Left forelimb (tissue), 1 donor: Measurements from ENCODE around the gene PNLIPRP2.

Experiments used
- DNase-seq: peaks from one replicate; pipeline ENCODE4 v3.0.0-alpha.2; 2018; ENCODE audit warnings: low spot score

Gene PNLIPRP2

GRCh38 chr10:116620423-116621400 is at the start of gene PNLIPRP2:
Gene PNLIPRP2, plus strand, starts transcription at chr10:116620953.
- DNase-seq = no peak

- no peak for DNase-seq
These were observed 46.0 kb upstream of the PNLIPRP2 start for GRCh38 chr10:116574797-116575196.

- DNase-seq = no peak
These were observed 32.7 kb upstream of the PNLIPRP2 start for GRCh38 chr10:116587878-116588591.

- DNase-seq = no peak
These were observed 31.8 kb upstream of the PNLIPRP2 start for GRCh38 chr10:116588995-116589394.

GRCh38 chr10:116589926-116590325 is 30.8 kb upstream of the PNLIPRP2 start:
- no peak for DNase-seq

GRCh38 chr10:116590590-116591444 is 29.9 kb upstream of the PNLIPRP2 start, which contains the start of gene PNLIPRP1:
Gene PNLIPRP1, plus strand, starts transcription at chr10:116590959. Its CDS starts 171 bp downstream, at chr10:116591130.
- DNase-seq = no peak

- DNase-seq = no peak
These were observed 27.5 kb upstream of the PNLIPRP2 start for GRCh38 chr10:116593139-116593740.

- no peak for DNase-seq
These were observed 26.2 kb upstream of the PNLIPRP2 start for GRCh38 chr10:116594525-116595035.

- no peak for DNase-seq
These were observed 24.7 kb upstream of the PNLIPRP2 start for GRCh38 chr10:116596062-116596461.

GRCh38 chr10:116597543-116597942 is 23.2 kb upstream of the PNLIPRP2 start:
- no peak for DNase-seq

GRCh38 chr10:116598329-116598728 is 22.4 kb upstream of the PNLIPRP2 start:
- DNase-seq = no peak

- DNase-seq = no peak
These were observed 20.8 kb upstream of the PNLIPRP2 start for GRCh38 chr10:116599991-116600390.

- no peak for DNase-seq
These were observed 17.9 kb upstream of the PNLIPRP2 start for GRCh38 chr10:116602648-116603400.

- DNase-seq = no peak
These were observed 14.7 kb upstream of the PNLIPRP2 start for GRCh38 chr10:116606061-116606483.

GRCh38 chr10:116607336-116607735 is 13.4 kb upstream of the PNLIPRP2 start:
- DNase-seq = no peak

- DNase-seq = no peak
These were observed 11.8 kb upstream of the PNLIPRP2 start for GRCh38 chr10:116608686-116609594.

GRCh38 chr10:116610443-116611152 is 10.2 kb upstream of the PNLIPRP2 start:
- DNase-seq = no peak

- no peak for DNase-seq
These were observed 9.6 kb upstream of the PNLIPRP2 start for GRCh38 chr10:116611153-116611545.
